Right atrium auricular region (tissue), 2 donors: ENCODE measurements around the gene FKBP1A. TPM values are rescaled to one million over a fixed set of nuclear protein-coding genes. Genes with fewer than 3 reads are reported as not detected.

Experiments used
- DNase-seq: peaks from one replicate; pipeline ENCODE4 v3.0.0-alpha.2; 2019; ENCODE audit warnings: low spot score
- H3K27ac ChIP-seq, 2 donors: fragments of 200-600 bp; sonication (generic); 1 replicate in 1 of 2; 2 replicates in 1 of 2; pipeline ENCODE4 v1.5.1; 2016 to 2019
- H3K27me3 ChIP-seq, 2 donors: fragments of 200-600 bp; sonication (generic); one replicate each; pipeline versions ENCODE4 v1.5.1 to v1.6.0; 2017 to 2019
- H3K36me3 ChIP-seq: fragments of 200-600 bp; sonication (generic); one replicate; pipeline ENCODE4 v1.5.1; 2016
- H3K4me1 ChIP-seq, 2 donors: fragments of 200-600 bp; sonication (generic); one replicate each; pipeline versions ENCODE4 v1.5.1 to v1.6.0; 2017 to 2019
- H3K4me3 ChIP-seq, 2 donors: fragments of 200-600 bp; sonication (generic); 1 replicate in 1 of 2; 2 replicates in 1 of 2; pipeline ENCODE4 v1.5.1; 2017 to 2019; ENCODE audit warnings: mild to moderate bottlenecking in 1 of 2, moderate library complexity in 1 of 2
- H3K9me3 ChIP-seq, 2 donors: fragments of 200-600 bp; sonication (generic); one replicate each; pipeline ENCODE4 v1.5.1; 2019
- CTCF ChIP-seq, 2 donors: fragments of 200-600 bp; sonication (generic); IDR thresholded peaks; one replicate each; pipeline ENCODE4 v1.5.1; 2019; ENCODE audit warnings: antibody characterized with exemption in 2 of 2
- total RNA-seq, 2 donors: library from RNA; depleted of rRNA; stranded (reverse); fragments of >200 nt; gene quantifications; one replicate each; pipeline ENCODE4 v1.1.0, GENCODE V29; 2016

FKBP1A gene
- total RNA-seq, 2 donors from 2014 or later: 73.5 to 98.7 TPM

GRCh38 chr20:1430004-1430451, 37.2 kb upstream of the FKBP1A start:
- Histone ChIP-seq H3K4me1 (no peaks in the 10 kb centered on the region), H3K27ac (no peak overlapping the region), H3K4me3 (no peak overlapping the region), H3K9me3 (no peaks in the 10 kb centered on the region), H3K36me3 (no peaks in the 10 kb centered on the region), H3K27me3 (no peaks in the 10 kb centered on the region)
- TF ChIP-seq CTCF (IDR thresholded peaks at IDR 0.05): no peak
- DNase-seq: no peak

- no peak for DNase-seq
- H3K27me3 ChIP-seq: no peaks in the 10 kb centered on the region
- no peak overlapping the region for H3K27ac ChIP-seq
- no peaks in the 10 kb centered on the region for H3K4me1 ChIP-seq
- no peak for TF ChIP-seq CTCF (IDR thresholded peaks at IDR 0.05)
- H3K36me3 ChIP-seq: no peaks in the 10 kb centered on the region
- no peaks in the 10 kb centered on the region for H3K9me3 ChIP-seq
- H3K4me3 ChIP-seq: no peak overlapping the region
These were observed 36.4 kb upstream of the FKBP1A start for GRCh38 chr20:1429143-1429728.

DNA sequence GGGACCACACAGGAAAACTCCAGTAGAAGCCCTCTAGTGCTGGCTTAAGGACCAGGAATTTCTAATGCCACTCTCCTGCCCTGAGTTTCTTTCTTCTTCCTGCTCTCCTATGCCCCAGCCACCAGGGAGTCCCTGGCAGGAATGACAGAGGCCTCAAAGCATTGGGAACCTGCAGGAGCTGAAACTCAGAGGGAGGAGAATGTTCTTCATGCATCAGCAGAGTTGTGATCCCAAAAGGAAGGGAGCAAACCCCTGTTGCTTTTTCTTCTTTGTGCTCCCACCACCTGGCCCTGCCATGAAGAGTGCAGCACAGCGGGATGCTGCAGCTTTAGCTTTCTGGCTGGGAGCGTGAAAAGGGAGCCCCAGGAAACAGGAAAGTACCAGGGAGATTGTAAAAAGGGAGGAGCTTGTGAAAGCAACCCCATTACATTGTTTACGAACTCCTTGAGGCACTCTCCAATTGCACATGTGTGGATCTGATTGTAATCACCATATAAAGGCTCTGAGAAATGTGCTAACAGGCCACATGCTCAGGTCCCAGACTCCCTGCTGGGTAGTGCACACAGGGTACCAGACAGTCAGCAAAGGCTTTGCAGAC, 34.7 kb upstream of the FKBP1A start:
- H3K4me1 ChIP-seq: no peaks in the 10 kb centered on the region
- H3K27ac ChIP-seq: no peak overlapping the region
- no peaks in the 10 kb centered on the region for H3K9me3 ChIP-seq
- no peak overlapping the region for H3K4me3 ChIP-seq
- no peak for DNase-seq
- no peak for TF ChIP-seq CTCF (IDR thresholded peaks at IDR 0.05)
- H3K27me3 ChIP-seq: no peaks in the 10 kb centered on the region
- no peaks in the 10 kb centered on the region for H3K36me3 ChIP-seq

DNA sequence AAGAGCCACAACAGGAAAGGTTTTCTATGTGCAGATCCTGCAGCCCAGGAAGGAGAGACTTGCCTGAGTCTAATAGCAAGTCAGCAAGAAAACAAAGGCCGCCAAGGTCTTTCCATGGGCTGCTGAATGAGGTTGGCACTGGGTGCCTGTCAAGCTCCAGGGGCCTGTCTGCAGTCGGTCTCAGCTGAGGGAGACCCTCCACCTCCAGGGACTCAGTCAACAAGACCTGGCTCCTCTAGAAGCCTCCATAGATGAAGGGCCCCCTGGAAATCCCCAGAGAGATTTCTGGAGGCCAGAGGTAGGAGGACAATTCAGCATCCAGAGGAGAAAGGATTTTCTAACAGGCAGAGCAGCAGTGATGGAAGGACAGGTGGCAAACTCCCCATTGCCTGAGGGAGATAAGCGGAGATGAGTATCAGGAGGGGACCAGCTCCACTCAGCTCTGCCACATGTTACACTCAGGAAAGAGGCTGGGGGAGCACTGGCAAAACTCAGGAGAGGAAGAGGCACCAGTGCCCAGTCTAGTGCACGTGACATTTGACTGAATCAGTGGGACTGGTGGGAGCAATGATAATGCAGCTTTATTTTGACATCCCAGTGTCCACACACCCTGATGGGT, 33.5 kb upstream of the FKBP1A start:
- Histone ChIP-seq H3K4me3 (no peak overlapping the region), H3K27ac (no peak overlapping the region), H3K4me1 (no peaks in the 10 kb centered on the region), H3K36me3 (no peaks in the 10 kb centered on the region), H3K9me3 (no peaks in the 10 kb centered on the region), H3K27me3 (no peaks in the 10 kb centered on the region)
- TF ChIP-seq CTCF (IDR thresholded peaks at IDR 0.05): no peak
- no peak for DNase-seq

DNA sequence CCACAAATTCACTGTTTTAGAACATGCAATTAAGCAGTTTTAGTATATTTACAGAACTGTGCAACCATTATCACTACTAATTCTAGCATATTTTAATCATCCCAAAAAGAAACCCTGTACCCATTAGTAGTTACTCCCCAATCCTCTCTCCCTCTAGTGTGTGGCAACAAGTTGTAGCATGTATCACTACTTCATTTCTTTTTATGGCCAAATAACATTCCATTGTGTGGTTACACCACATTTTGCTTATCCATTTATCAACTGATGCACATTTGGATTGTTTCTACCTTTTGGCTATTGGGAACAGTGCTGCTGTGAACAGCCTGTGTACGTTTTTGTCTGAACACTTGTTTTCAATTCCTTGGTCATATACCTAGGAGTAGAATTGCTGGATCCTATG, 31.5 kb upstream of the FKBP1A start:
- H3K9me3 ChIP-seq: peaks cover 0 to 13% of the 10 kb centered on the region in 2 donors
- no peak for DNase-seq
- no peaks in the 10 kb centered on the region for H3K4me1 ChIP-seq
- H3K27me3 ChIP-seq: no peaks in the 10 kb centered on the region
- no peak overlapping the region for H3K4me3 ChIP-seq
- H3K36me3 ChIP-seq: no peaks in the 10 kb centered on the region
- H3K27ac ChIP-seq: no peak overlapping the region
- TF ChIP-seq CTCF (IDR thresholded peaks at IDR 0.05): no peak
